HG02981 (cell line): ENCODE results near the gene OSBP2.

Source experiments
- ATAC-seq: cut with Tn5 transposase; IDR thresholded peaks from one replicate; pipeline ENCODE4 v1.9.1; 2021; ENCODE audit warnings: mild to moderate bottlenecking, moderate library complexity; ENCODE audit not compliant: unreplicated experiment

The OSBP2 gene

GRCh38 chr22:30867746-30868662 lies 173.3 kb downstream of the OSBP2 start:
- no peak for ATAC-seq

GRCh38 chr22:30868663-30869385 lies 174.2 kb downstream of the OSBP2 start:
- ATAC-seq = no peak

- no peak for ATAC-seq
Observed at GRCh38 chr22:30869667-30870395, 175.2 kb downstream of the OSBP2 start.

GRCh38 chr22:30870451-30871345 lies 176.0 kb downstream of the OSBP2 start:
- ATAC-seq = no peak

GRCh38 chr22:30871391-30872284 lies 177.0 kb downstream of the OSBP2 start:
- ATAC-seq = no peak

- ATAC-seq = no peak
Observed at GRCh38 chr22:30872285-30873041, 177.8 kb downstream of the OSBP2 start.

GRCh38 chr22:30873086-30873650 lies 178.5 kb downstream of the OSBP2 start:
- no peak for ATAC-seq

GRCh38 chr22:30873661-30874060 lies 179.0 kb downstream of the OSBP2 start:
- ATAC-seq = no peak

GRCh38 chr22:30874431-30875370 lies 180.0 kb downstream of the OSBP2 start:
- no peak for ATAC-seq

- ATAC-seq = no peak
Observed at GRCh38 chr22:30875481-30876215, 181.0 kb downstream of the OSBP2 start.

- no peak for ATAC-seq
Observed at GRCh38 chr22:30876221-30876751, 181.6 kb downstream of the OSBP2 start.

- ATAC-seq = no peak
Observed at GRCh38 chr22:30876915-30877553, 182.4 kb downstream of the OSBP2 start.

GRCh38 chr22:30877662-30878515 lies 183.2 kb downstream of the OSBP2 start:
- no peak for ATAC-seq

GRCh38 chr22:30878516-30879414 lies 184.1 kb downstream of the OSBP2 start:
- ATAC-seq = no peak
